Stimulated activated CD8-positive, alpha-beta memory T cell treated with anti-CD3 and anti-CD28 coated beads, Interleukin-7, amount 100 ng/mL, for 4 hours (primary cell): ENCODE data around the gene GPR4.
A peak's percentile ranks its signal among the peaks of the same experiment; 100 is the strongest.
"Not testable (repeated sequence)": the region's sequence is repeated elsewhere in the genome, so short reads cannot be mapped to it uniquely, and the experiment has no call there.

Experiments
- DNase-seq, 2 donors: peaks; one replicate each; pipeline ENCODE4 v3.0.0-alpha.2; 2020; ENCODE audit warnings: low read depth in 2 of 2

Gene GPR4

DNA sequence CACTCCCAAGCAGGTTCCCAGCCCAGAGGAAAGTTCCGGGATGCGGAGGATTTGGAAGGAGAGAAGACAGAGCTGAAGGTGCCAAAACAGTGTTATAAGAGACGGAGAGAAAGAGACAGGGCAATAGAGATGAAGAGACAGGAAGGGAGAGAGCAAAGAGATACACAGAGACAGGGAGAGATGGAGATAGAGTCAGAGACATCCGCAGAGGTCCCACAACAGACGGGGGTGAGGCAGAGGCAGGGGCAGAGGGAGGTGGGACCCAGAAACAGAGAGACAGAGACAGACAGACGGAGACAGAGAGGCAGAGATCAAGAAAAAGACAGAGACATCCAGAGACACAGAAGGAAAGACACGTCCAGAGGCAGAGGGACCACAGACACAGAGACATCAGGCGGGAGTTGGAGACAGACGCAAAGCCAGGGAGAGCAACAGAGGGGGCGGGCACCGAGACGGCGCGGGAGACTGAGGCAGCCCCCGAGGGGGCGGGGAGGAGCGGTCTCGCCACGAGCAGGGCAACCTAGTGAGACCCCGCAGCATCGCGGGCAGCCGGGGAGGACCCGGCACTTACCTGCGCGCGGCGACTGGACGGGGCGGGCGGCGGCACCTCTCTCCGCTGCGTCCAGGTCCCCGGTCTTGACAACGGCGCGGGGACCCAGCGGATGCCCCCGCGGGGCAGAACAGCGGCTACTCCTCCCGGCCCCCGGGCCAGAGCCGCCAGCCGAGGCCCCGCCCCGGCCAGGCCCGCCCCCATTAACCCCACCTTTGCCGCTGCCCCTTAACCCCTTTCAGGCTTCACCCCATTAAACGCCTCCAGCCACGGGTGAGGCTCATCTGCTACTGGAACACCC, at the start of gene GPR4:
Gene GPR4 (minus strand): TSS at position 689 of the 851 bp plus-strand sequence. CDS start 10,346 bp downstream, outside the sequence.
- DNase-seq: no peak

DNA sequence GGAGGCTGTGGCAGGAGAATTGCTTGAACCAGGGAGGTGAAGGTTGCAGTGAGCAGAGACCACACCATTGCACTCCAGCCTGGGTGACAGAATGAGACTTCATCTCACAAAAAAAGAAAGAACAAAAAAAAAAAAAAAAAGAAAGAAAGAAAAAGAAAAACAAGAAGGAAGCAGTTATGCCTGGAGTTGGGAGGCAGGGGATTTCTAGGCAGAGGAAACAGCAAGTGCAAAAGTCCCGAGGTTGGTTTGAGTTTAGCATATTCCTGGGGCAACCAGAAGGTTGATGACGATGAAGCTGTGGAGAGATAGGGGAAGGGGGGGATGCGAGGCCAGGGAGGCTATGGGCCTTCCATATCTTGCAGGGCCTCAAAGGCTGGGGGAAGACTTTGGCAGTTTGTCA, 48.7 kb upstream of the GPR4 start:
- no peak for DNase-seq

DNA sequence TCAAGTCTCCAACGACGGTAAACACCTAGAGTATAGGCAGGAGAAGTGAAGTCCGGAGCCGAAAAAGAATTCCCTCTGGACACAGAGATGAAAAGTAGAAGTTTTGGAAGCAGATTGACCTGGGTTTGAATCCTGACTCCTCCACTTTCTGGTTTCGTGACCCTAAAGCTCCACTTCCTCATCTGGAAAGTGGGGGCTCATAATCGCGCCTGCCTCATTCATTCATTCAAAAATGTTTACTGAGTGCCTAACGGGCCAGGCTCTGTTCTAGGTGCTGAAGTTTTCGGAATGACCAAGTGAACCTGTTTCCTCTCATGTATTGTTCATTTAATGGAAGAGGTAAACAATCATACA, 44.3 kb upstream of the GPR4 start:
- no peak for DNase-seq

DNA sequence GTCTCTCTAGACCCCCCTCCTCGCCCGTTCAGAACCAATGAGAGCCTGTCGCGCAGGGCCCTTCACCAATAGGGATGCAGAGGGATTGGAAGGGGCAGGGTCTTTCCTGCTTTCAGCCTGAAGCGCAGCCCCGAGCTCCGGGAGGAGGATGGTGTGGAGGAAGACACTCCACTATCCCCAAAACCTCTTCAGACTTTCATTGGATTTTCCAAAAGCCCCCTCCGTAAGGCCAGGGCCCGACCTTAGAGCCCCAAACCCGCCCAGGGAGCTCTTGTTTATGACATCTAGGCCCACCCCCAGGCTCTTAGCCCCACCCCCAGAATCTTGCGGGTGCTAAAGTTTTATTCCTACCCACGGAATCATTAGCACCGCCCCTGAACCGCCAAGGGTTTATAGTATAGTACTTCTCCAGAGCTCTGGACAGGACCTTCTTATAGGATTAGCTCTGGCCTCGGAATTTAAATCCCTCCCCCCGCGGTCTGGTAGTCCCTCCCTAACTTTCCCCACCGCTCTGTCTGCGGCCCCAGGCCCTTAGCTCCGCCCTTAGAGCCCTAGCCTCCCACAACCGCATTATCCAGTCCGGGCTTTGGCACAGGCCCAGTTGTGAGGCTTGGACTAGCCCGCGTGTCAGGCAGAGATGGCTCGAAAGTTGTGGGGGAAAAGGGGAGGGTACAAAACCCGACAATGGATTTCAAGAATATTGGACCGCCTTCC, 43.8 kb upstream of the GPR4 start:
- DNase-seq: peak; percentile 57 to 65

DNA sequence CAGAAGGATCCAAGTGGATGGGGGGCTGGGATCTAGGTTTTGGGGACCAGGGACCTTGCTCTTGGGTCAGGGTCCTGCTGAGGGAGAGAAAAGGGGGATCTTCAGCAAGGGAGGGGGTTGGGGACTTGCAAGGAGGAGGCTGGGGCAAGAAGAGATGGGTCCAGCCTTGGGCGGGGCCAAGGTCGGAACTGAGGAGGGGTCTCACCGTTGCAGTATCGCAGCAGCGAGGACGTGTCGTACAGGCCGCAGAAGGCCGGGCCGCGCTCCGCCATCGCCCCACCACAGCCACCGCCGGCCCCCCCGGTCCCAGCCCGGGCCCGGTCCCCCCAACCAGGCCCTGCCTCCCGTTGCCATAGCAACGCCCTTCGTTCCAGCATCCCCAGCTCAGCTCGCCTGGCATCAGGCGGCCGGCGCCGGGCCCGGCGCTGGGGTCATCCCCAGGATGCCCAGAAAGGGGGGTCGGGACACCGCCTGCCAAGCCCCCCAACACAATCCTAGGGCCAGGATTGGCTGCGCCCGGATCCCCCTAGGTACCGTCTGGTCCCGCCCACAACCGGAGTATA, 43.1 kb upstream of the GPR4 start:
- peak in 1 of 2 donors; percentile 12 for DNase-seq

DNA sequence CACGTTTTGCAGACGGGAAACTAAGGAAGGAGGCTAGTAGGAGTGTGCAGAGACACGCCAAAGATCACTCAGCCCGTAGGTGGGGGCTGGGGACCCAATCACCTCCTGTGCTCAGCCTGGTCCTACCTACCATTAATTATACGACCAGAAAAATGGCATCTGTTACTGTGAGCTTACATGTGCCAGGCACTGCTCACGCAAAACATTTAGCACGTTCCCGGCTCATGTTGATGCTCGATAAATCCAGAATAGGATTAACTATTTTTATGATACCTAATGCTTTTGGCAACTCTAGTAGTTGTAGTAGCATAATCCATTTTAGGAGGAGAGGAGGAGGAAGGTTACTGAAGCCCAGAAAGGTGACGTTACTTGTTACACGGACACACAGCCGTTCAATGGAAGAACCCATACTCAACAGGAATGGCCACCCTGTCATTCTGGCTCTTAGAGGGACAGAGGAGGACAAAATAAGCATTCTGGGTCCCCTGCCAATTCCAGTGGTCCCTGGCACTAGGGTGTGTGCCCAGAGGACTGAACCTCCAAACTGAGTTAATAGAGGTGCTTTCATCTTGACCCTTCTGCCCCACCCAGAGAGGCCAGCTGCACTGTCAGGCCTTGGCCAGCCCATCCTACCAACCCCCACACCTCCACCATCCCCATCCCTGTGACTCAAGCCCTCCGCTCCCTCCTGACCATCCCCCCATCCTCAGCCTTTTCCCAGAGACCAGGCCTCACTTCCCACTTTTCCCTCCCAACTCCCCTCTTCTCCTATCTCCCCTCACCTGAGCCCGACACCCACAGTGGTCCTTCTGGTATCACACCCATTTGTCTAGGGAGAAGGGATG, 42.1 kb upstream of the GPR4 start:
- DNase-seq: no peak

DNA sequence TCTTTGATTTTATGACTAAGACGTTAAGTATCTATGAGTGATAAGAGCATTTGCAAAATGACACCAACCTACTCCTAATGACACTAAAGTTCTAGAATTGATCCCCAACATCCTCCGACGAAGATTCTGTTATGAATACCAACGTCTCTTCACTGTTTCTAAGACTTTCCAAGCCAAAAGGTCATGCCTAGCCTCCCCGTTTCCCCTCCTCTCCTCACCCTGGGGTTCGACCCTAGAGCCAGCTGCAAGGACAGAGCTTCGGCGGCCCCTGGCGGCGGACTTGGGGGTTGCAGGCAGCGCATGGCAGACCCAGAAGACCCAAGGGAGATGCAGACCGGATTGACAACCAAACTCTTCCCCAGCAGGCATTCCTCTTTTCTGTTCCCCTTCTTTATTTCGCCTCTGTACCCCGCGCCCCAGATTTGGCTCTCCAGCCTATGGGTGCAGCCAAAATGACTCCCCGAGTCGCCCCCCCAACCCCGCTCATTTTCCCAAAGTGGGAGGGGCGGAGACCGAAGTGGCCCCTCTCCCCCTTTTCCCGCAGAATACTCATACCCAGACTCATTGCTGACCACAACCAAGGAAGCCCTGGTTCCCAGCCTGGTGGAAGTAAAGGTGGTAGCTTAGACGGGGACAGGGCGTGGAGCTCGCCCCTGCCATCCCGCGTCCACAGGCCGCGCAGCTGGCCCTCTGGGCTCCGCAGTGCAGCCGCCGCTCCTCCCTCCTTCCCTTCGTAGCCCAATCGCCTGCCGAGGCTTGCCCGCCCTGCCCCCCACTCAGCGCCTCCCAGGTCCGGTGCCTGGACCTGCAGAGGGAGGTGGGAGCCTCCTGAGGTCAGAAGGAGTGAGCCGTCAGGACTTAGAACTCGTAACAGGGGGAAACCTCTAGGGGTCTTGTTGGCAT, 41.3 kb upstream of the GPR4 start:
- DNase-seq: peak; percentile 80 to 81

DNA sequence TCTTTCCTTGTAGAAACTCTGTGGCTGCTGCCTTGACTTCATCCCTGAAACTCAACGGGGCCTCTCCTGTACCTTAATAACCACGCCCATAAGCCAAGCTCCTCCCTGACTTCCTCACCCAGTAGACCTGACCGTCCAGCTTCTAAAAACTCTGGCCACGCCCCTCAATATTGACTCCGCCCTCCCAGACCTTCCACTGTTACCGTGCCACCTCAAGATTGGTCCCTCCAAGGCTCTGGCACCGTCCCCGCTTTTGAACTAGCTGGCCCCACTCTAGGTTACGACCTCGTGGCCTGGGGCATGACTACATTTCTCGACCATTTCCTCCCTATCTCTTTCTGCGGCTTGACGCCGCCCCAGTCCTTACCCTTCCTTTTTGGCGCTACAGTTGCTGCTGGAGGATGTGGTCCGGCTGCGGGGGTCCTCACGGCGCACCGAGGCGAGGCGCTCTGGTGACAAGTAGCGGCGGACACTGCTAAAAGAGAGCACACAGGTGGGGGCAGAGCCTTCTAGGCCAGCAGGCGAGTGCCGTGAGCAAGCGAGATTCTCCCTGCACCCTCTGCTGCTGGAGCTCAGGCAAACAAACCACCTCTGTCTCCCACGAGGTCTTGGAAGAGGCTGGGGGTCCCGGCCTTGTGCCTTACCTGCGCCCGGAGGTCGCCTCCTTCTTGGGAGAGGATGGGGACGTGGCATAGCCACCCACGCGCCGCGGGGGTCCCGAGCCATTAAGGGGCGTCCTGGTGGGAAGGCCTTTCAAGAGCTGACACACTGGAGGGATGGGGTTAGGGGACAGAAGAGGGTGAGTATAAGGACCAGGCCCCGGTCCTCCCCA, 39.5 kb upstream of the GPR4 start:
- peak; percentile 52 to 53 for DNase-seq

DNA sequence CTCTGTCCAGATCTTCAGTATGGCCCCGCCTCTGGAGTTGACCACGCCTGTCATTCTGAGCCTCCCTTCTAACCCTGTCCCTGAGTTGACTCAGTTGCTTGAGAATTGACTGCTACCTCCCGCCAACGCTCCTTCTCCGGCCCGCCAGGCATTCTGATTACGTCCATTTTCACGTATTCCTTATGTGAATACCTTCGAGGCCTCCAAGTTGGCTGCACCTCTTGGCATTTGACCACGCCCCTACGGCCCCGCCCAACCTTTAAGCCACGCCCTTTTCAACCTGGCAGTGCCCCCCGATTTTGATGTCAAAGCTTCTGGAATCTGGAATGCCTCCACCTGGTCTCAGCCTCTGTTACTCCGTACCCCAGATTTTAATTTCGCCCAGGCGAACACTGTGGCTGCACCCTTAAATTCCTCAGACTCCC, 38.8 kb upstream of the GPR4 start:
- DNase-seq: no peak

DNA sequence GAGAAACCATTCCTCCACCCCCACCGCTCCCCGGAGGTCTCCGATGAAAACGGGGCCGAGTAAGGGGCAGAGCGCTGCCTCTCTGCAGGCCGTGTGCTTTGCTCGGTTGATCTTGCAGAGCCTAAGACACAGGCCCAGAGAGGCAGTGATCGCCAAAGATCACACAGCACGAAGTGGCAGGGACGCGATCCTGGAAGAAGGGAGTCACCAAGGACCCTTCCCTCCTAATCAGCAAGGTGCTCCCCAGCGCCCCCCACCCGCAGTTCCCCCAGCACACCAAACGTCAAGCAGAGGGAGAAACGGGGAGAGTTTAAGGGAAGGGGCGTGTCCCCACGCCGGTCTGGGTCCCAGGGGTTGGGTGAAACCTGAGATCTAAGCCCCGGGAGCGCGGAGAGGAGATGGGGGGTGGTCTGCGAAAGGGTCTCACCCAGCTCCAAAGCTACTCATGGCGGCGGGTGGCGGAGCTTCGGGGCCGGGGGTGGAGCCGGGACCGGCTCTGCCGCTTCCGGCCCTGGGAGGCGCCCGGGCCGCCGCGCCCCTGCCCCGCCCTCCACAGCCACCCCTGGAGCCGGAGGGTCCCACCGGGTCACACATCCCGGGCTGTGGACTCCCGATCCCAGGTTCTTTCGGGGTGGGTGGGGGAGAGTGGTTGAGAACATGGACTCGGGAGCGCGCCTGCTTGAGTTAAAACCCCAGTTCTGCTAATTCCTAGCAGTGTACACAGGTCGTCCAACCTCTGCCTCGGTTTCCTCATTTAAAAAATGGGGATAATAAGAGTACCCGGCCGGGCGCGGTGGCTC, 37.1 kb upstream of the GPR4 start, which contains the start of gene EML2:
Gene EML2 (minus strand): TSS at position 468 of the 800 bp plus-strand sequence. CDS start 21 bp downstream, at position 447.
- peak; percentile 12 to 42 for DNase-seq

DNA sequence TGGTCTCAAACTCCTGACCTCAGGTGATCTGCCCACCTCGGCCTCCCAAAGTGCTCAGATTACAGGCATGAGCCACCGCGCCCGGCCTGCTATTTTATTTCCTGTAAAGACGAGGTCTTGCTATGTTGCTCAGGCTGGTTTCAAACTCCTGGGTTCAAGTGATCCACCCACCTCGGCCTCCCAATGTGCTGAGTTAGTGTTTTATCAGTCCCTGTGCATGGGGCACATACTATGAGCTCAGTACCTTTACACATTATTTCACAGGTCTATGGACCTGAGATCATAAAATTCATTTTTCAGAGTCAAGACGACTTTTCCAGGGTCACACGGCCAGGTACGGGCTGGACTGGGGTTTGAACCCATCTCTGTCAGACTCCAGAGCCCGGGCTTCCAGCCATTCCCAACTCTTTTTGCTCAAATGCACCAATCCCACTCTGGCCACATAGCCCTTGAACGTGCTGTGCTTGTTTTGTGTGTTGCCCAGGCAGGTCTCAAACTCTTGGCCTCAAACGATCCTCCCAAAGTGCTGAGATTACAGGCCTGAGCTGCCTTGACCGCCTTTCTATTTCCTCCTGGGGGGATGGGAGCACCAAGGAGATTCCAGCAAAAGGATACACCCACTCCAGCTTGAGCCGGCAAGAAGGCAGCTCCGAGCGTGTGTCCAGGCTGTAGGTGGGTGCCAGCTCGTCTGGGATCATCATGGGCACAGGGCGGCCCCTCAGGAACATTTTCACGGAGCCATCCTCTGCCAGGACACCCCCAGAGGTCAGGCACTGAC, 36.1 kb upstream of the GPR4 start:
- no peak for DNase-seq

DNA sequence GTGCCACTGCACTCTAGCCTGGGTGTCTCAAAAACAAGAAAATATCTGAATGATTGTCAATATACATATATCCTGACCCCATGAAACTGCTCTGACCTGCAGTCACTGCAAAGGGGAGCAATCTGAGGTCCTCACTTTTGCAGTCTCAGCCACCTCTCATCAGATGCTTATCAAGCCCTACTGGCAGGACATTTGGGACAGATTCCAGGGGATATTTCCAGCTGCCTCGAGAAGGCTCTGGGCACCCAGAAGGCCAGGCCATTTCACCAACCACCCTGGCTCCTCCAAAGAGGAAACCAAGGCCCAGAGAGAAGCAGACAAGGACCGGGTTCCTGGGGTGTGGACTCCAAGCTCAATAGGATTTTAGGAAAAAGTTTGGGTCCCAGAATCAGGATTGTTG, 34.9 kb upstream of the GPR4 start:
- DNase-seq: no peak

DNA sequence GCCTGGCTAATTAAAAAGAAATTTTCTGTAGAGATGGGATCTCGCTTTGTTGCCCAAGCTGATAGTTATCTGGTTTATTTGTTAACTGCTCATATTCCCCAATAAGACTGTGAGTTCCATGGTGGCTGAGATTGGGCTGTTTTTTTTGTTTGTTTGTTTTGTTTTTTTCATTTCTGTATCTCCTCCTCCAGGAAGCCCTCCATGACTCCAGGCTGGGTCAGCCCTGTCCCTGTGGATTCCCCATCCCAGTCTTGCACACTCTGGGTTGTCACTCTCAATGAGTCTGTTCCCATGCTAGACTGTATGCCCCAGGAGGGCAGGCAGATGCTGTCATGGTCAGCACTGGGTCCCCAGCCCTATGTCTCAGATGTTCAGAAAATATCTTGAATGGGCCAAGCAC, 34.3 kb upstream of the GPR4 start:
- DNase-seq: no peak

DNA sequence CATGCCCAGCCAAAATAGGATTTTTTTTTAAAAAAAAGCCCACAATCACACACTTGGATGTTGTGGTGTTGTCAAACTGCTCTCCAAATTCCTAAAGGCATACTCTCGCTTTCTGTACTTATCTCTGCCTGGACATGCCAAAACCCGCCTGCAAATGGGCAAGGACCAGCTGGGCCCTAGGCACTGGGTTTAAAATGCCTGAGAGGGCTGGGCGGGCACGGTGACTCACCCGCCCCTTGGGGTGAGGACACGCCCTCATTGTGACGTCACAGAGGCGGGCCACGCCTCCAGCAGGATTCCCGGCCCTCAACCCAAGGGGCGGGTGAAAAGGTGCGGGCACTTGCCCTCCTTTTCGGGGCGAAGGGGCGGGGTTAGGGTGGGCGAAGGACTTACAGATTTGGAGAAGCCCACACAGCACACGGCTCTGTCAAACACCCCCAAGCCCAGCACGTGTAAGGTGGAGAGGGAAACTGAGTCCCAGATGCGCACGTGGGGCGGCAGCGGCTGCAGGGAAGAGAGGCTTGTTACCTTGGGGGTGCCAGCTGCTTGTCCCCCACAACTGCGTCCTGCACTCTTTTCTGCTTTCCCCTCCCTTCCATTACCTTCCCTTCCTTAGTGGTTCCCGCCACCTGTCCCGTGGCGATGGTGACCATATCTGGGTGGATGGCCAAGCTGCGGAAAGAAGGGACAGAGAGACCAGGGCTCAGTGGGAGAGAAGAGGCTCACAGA, 30.6 kb upstream of the GPR4 start:
- peak in 1 of 2 donors; percentile 14 for DNase-seq

DNA sequence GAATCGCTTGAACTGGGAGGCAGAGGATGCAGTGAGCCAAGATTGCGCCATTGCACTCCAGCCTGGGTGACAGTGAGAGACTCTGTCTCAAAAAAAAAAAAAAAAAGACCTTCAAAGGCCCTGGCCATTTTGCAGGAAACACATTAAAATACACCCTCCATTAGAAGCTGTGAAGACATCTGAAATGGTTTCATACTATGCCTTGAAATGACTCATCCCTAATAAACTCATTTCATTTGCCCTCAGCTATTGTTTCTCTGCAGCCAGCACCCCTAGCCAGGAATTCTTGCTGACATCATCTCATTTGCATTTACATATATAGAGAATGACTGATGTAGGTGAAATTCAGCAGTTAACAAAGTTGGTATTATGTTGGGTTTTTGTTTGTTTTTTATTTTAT, 28.5 kb upstream of the GPR4 start:
- no peak for DNase-seq

DNA sequence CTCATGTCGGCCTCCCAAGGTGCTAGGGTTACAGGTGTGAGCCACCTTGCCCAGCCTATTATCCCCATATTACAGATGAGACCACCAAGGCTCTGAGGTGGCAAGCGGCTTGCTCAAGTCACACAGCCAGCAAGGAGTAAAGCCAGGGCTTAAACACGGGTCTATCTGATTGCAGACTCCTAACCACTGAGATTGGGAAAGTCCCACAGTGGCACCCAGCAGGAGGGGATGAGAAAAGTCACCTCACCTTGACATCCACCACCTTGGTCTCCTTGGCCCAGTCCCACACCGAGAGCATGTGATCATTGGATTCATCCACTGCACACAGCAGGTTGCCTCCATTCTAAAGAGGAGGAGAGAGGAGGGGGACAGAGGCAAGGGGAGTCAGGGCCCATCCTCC, 27.7 kb upstream of the GPR4 start:
- no peak for DNase-seq

DNA sequence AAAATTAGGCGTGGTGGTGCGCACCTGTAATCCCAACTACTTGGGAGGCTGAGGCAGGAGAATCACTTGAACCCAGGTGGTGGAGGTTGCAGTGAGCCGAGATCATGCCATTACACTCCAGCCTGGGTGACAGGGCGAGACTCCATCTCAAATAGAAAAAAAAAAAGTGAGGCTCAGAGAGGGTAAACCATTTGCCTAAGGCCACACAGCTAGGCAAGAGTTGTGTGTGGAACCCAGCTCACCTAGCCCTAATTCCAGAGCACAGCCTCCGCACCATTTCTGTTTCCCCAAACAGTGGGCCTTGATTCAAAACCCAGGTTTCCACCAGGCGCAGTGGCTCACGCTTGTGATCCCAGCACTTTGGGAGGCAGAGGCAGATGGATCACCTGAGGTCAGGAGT, 26.2 kb upstream of the GPR4 start:
- DNase-seq: not testable (repeated sequence)
